Activated B cell treated with CpG ODN at 0.5 μM for 24 hours (primary cell): ENCODE results near the gene BMP6. TPM values are rescaled to one million over a fixed set of nuclear protein-coding genes. Genes with fewer than 3 reads are reported as not detected.

Experiments
- ATAC-seq: fragments of 200-7000 bp; cut with Tn5 transposase; one replicate; pipeline ENCODE4 v1.10.0; 2021; ENCODE audit warnings: low read depth, mild to moderate bottlenecking, moderate library complexity
- CTCF ChIA-PET: fragments of 350-600 bp; sonication (Branson Sonifier 250); formaldehyde crosslinking; loops from one replicate; lab custom pipeline; 2021; ENCODE audit warnings: antibody characterized with exemption; lab: Charles Lee
- POLR2A ChIA-PET: fragments of 350-600 bp; sonication (Branson Sonifier 250); formaldehyde crosslinking; loops from one replicate; lab custom pipeline; 2021; ENCODE audit warnings: antibody characterized with exemption; lab: Charles Lee
- DNase-seq: peaks from one replicate; pipeline ENCODE4 v3.0.0; 2022
- H3K27ac Mint-ChIP-seq: one replicate; pipeline ENCODE4 v1.8.0; 2020; ENCODE audit warnings: mixed read lengths
- H3K27me3 Mint-ChIP-seq: one replicate; pipeline ENCODE4 v1.8.0; 2021; ENCODE audit warnings: mixed read lengths
- H3K36me3 Mint-ChIP-seq: one replicate; pipeline ENCODE4 v1.8.0; 2021; ENCODE audit warnings: low read depth, mixed read lengths
- H3K4me1 Mint-ChIP-seq: one replicate; pipeline ENCODE4 v1.8.0; 2021; ENCODE audit warnings: mixed read lengths
- H3K4me3 Mint-ChIP-seq: one replicate; pipeline ENCODE4 v1.8.0; 2020; ENCODE audit warnings: mild to moderate bottlenecking, mixed read lengths
- H3K9me3 Mint-ChIP-seq: one replicate; pipeline ENCODE4 v1.8.0; 2020; ENCODE audit warnings: mixed read lengths
- CTCF ChIP-seq: fragments of 200-600 bp; IDR thresholded peaks from one replicate; pipeline ENCODE4 v1.8.0; 2022; ENCODE audit warnings: antibody characterized with exemption, mild to moderate bottlenecking
- intact Hi-C: fragments of 100-400 bp; cut with micrococcal nuclease; formaldehyde crosslinking; loops from one replicate; pipeline ENCODE4 v1.15.1; 2024
- total RNA-seq: library from RNA; stranded (reverse); gene quantifications from 2 replicates; pipeline ENCODE4 v1.2.3, GENCODE V29; 2022

BMP6 gene
- total RNA-seq, 1 donor from 2014 or later, result 0.75 TPM

GRCh38 chr6:7747016-7747415 lies 21.1 kb downstream of the BMP6 start:
- intact Hi-C loops, result no loop called here
- CTCF ChIA-PET, result no interaction called here
- POLR2A ChIA-PET, result no interaction called here
- Mint-ChIP-seq H3K4me3 (no peak overlapping the region), H3K27ac (no peak overlapping the region), H3K9me3 (no peaks in the 10 kb centered on the region), H3K4me1 (no peaks in the 10 kb centered on the region), H3K27me3 (peaks cover 25% of the 10 kb centered on the region), H3K36me3 (no peaks in the 10 kb centered on the region)
- no peak for TF ChIP-seq CTCF
- DNase-seq (no peak), ATAC-seq (no peak)

- no peak for ATAC-seq
- intact Hi-C loops, result no loop called here
- H3K27me3 Mint-ChIP-seq, result peaks cover 22% of the 10 kb centered on the region
- no peak for DNase-seq
- H3K4me3 Mint-ChIP-seq, result no peak overlapping the region
- no peak overlapping the region for H3K27ac Mint-ChIP-seq
- no peaks in the 10 kb centered on the region for H3K9me3 Mint-ChIP-seq
- TF ChIP-seq CTCF, result no peak
- H3K4me1 Mint-ChIP-seq, result no peaks in the 10 kb centered on the region
- ChIA-PET POLR2A (no interaction called here), CTCF (no interaction called here)
- H3K36me3 Mint-ChIP-seq, result no peaks in the 10 kb centered on the region
Measured at GRCh38 chr6:7747433-7747832, 21.5 kb downstream of the BMP6 start.

- no peak for DNase-seq
- Mint-ChIP-seq H3K9me3 (no peaks in the 10 kb centered on the region), H3K36me3 (no peaks in the 10 kb centered on the region), H3K4me3 (no peak overlapping the region), H3K4me1 (no peaks in the 10 kb centered on the region), H3K27ac (no peak overlapping the region), H3K27me3 (peaks cover 19% of the 10 kb centered on the region)
- ChIA-PET CTCF (no interaction called here), POLR2A (no interaction called here)
- no peak for ATAC-seq
- intact Hi-C loops, result no loop called here
- TF ChIP-seq CTCF, result no peak
Measured at GRCh38 chr6:7747901-7748504, 22.1 kb downstream of the BMP6 start.

- H3K27me3 Mint-ChIP-seq, result peaks cover 24% of the 10 kb centered on the region
- no peak for TF ChIP-seq CTCF
- no peak overlapping the region for H3K4me3 Mint-ChIP-seq
- no peak for DNase-seq
- H3K27ac Mint-ChIP-seq, result no peak overlapping the region
- POLR2A ChIA-PET, result no interaction called here
- no peaks in the 10 kb centered on the region for H3K4me1 Mint-ChIP-seq
- H3K9me3 Mint-ChIP-seq, result no peaks in the 10 kb centered on the region
- CTCF ChIA-PET, result no interaction called here
- intact Hi-C loops, result no loop called here
- ATAC-seq, result no peak
- H3K36me3 Mint-ChIP-seq, result no peaks in the 10 kb centered on the region
Measured at GRCh38 chr6:7749478-7749877, 23.6 kb downstream of the BMP6 start.

GRCh38 chr6:7750197-7750596 lies 24.3 kb downstream of the BMP6 start:
- ChIA-PET CTCF (no interaction called here), POLR2A (no interaction called here)
- TF ChIP-seq CTCF, result no peak
- ATAC-seq (no peak), DNase-seq (no peak)
- H3K36me3 Mint-ChIP-seq, result no peaks in the 10 kb centered on the region
- no peak overlapping the region for H3K4me3 Mint-ChIP-seq
- H3K4me1 Mint-ChIP-seq, result no peaks in the 10 kb centered on the region
- no peaks in the 10 kb centered on the region for H3K9me3 Mint-ChIP-seq
- H3K27me3 Mint-ChIP-seq, result peaks cover 24% of the 10 kb centered on the region
- no peak overlapping the region for H3K27ac Mint-ChIP-seq
- intact Hi-C loops, result no loop called here
